HepG2 (cell line): ENCODE results near the gene PUM1. TPM values are rescaled to one million over a fixed set of nuclear protein-coding genes. Genes with fewer than 3 reads are reported as not detected.

ENCODE experiments used
- ATAC-seq: fragments of 200-7000 bp; cut with Tn5 transposase; 3 replicates; pipeline ENCODE4 v1.9.1; 2020; ENCODE audit warnings: mild to moderate bottlenecking, moderate library complexity
- BruUV-seq: library from RNA; stranded (reverse); fragments of 400-500 nt; replicated peaks from 2 replicates; lab custom pipeline; 2021; lab: Mats Ljungman, UMichigan
- CTCF ChIA-PET: fragments of 300-600 bp; formaldehyde crosslinking; extraction: SDS; loops from one replicate; lab custom pipeline; 2021; ENCODE audit warnings: low total read pairs, inconsistent platforms, low intra/inter-chr PET ratio; lab: Yijun Ruan, JAX
- POLR2A ChIA-PET: fragments of 350-600 bp; sonication (Branson Sonifier 250); formaldehyde crosslinking; loops from one replicate; lab custom pipeline; 2020; ENCODE audit warnings: antibody characterized with exemption, inconsistent platforms; lab: Yijun Ruan, JAX
- DNase-seq: peaks from one replicate; pipeline ENCODE4 v3.0.0-alpha.2; 2015; ENCODE audit warnings: low spot score
- FAIRE-seq: peaks from 3 replicates; lab custom pipeline; 2011; peaks lifted over from hg19 to GRCh38; lab: Jason Lieb, UNC
- H2AFZ ChIP-seq: one replicate; pipeline ENCODE4 v1.6.1; 2011; ENCODE audit warnings: low read length, inconsistent platforms
- H3K27ac ChIP-seq: fragments of 300-600 bp; 3 replicates; pipeline ENCODE4 v1.8.0; 2011; ENCODE audit warnings: mixed run types, mild to moderate bottlenecking, mixed read lengths, low read length, inconsistent platforms; ENCODE audit not compliant: insufficient read depth; ENCODE audit errors: extremely low read length
- H3K27me3 ChIP-seq, 2 experiments: fragments of 200-600 bp in 1 of 2; 2 replicates in 1 of 2; 3 replicates in 1 of 2; pipeline versions ENCODE4 v1.6.0 to v1.8.0; 2011; ENCODE audit warnings: low read length in 2 of 2, mild to moderate bottlenecking in 2 of 2, moderate library complexity in 2 of 2, inconsistent platforms in 1 of 2; ENCODE audit not compliant: insufficient read depth in 2 of 2, control insufficient read depth in 1 of 2
- H3K36me3 ChIP-seq, 2 experiments: fragments of 200-600 bp in 1 of 2; replicated peaks in 1 of 2; 2 replicates in 1 of 2; 3 replicates in 1 of 2; pipeline versions ENCODE4 v1.5.1 to v1.8.0; 2011; ENCODE audit warnings: low read length in 2 of 2, inconsistent platforms in 1 of 2; ENCODE audit not compliant: insufficient read depth in 2 of 2, control insufficient read depth in 1 of 2
- H3K4me1 ChIP-seq: 2 replicates; pipeline ENCODE4 v1.5.1; 2012; ENCODE audit warnings: low read length, inconsistent platforms; ENCODE audit not compliant: insufficient read depth
- H3K4me2 ChIP-seq: 2 replicates; pipeline ENCODE4 v1.6.0; 2011; ENCODE audit warnings: low read depth, low read length, inconsistent platforms
- H3K4me3 ChIP-seq, 3 experiments: fragments of 200-600 bp in 1 of 3; sonication (generic), shearing (Covaris generic) in 1 of 3; replicated peaks in 1 of 3; 2 replicates each; pipeline ENCODE4 v1.5.1; 2011 to 2016; ENCODE audit warnings: low read length in 3 of 3, inconsistent platforms in 2 of 3, low read depth in 2 of 3, mild to moderate bottlenecking in 2 of 3, control low read depth in 1 of 3, mixed read lengths in 1 of 3; ENCODE audit not compliant: insufficient read depth in 1 of 3
- H3K79me2 ChIP-seq: one replicate; pipeline ENCODE4 v1.6.1; 2011; ENCODE audit warnings: low read length, inconsistent platforms; ENCODE audit not compliant: insufficient read depth
- H3K9ac ChIP-seq: 2 replicates; pipeline ENCODE4 v1.6.0; 2011; ENCODE audit warnings: mild to moderate bottlenecking, low read depth, low read length, inconsistent platforms; ENCODE audit not compliant: insufficient read depth
- H3K9me3 ChIP-seq: 2 replicates; pipeline ENCODE4 v1.5.1; 2012; ENCODE audit warnings: mild to moderate bottlenecking, low read length
- H4K20me1 ChIP-seq: 2 replicates; pipeline ENCODE4 v1.6.0; 2011; ENCODE audit warnings: inconsistent platforms, mild to moderate bottlenecking, low read length, moderate library complexity; ENCODE audit not compliant: insufficient read depth
- CEBPB ChIP-seq: IDR thresholded peaks from 2 replicates; pipeline ENCODE4 v1.6.1; 2011; ENCODE audit warnings: low read depth, low read length, improper control_type of control experiment, borderline replicate concordance
- KMT2A ChIP-seq: sonication (generic); formaldehyde crosslinking; IDR thresholded peaks from 2 replicates; pipeline ENCODE4 v1.4.0; 2020; ENCODE audit warnings: missing genetic modification reagents
- NFKB2 ChIP-seq: sonication (generic); formaldehyde crosslinking; IDR thresholded peaks from 2 replicates; pipeline ENCODE4 v1.4.0; 2020; ENCODE audit warnings: missing genetic modification reagents, borderline replicate concordance
- RBM22 ChIP-seq: fragments of 200-400 bp; formaldehyde crosslinking; optimal IDR thresholded peaks from 2 replicates; pipeline ENCODE3; 2017; ENCODE audit warnings: mild to moderate bottlenecking, low read length, moderate library complexity
- ZNF10 ChIP-seq: sonication (generic); formaldehyde crosslinking; IDR thresholded peaks from 2 replicates; pipeline ENCODE4 v1.4.0; 2020; ENCODE audit warnings: mild to moderate bottlenecking, low read depth, missing genetic modification reagents, borderline replicate concordance
- WGBS: methylation state at CpG from one replicate; pipeline ENCODE4 v1.1.6; 2017; ENCODE audit warnings: low lambda C conversion rate; 5-methylcytosine and 5-hydroxymethylcytosine counted together
- in situ Hi-C: cut with HindIII; loops from 2 replicates; pipeline ENCODE4 v1.10.0; 2017; ENCODE audit warnings: low pct_unique_long_range_greater_than_20kb; ENCODE audit not compliant: extremely low pct_ligation_motif_present
- intact Hi-C: fragments of 100-400 bp; cut with micrococcal nuclease; formaldehyde crosslinking; loops from one replicate; pipeline ENCODE4 v1.10.0; 2022; ENCODE audit not compliant: unreplicated experiment
- polyA plus RNA-seq, 8 experiments: library from polyadenylated mRNA; depleted of rRNA in 3 of 8; stranded (reverse) in 7 of 8; unstranded in 1 of 8; fragments of >200 nt; fragmentation: Illumina TruSeq in 4 of 8; extraction: Trizol in 4 of 8; gene quantifications; 2 replicates each; pipeline versions ENCODE4 v1.2.1 to v1.2.3, GENCODE V29; 2011 to 2016; ENCODE audit warnings: low read depth in 4 of 8, missing spikeins in 1 of 8, mixed read lengths in 1 of 8; ENCODE audit not compliant: insufficient read depth in 1 of 8
- total RNA-seq, 5 experiments: library from RNA; depleted of rRNA; stranded (reverse); fragments of >200 nt; fragmentation: Illumina TruSeq; extraction: Trizol; gene quantifications; 2 replicates each; pipeline ENCODE4 v1.2.3, GENCODE V29; 2016; ENCODE audit warnings: low read depth in 1 of 5

The PUM1 gene
- total and polyA plus RNA-seq, 2 of the 13 experiments (the other 11 are each of a cell fraction or from before 2014, with no cell fraction given), result 64.7 to 91.0 TPM

DNA sequence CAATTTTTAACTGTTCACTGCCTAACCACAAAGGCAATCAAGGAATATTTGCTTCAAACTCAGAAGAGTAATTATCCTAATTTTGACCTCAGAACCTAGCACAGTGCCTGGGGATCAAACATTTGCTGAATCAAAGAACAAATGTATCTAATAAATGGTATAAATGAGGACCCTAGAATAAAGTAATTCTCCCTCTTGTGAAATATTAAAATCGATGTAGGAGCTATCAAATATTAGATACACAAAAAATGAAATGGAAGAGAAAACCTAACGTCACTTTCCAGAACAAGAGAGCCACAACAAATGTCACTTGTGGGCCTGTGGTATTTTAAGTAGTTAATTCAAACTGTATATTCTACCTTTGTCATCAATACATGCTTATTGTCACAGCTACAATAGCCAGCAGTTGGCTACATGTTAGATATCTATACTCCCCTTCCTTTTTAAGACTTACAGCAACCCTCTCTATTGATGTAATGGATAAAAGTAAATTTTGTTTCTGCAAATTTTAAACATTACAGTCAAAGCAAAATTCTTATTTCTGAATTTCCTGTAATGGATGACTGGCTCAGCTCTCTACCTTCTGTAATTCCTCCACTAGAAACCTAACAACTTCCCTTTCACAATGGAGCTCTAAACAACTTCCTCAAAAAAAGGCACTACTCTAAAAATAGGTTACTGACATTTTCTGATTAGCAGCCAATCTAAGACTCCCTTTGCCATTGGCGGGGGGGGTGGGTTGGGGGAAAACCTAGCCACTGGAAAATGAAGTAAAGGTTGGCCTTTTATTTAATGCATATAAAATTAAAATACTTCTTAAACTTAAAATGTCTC is 37.6 kb downstream of the PUM1 start:
- H2AFZ ChIP-seq, result no peak overlapping the region
- H3K4me1 ChIP-seq, result peaks cover 89% of the 10 kb centered on the region
- in situ Hi-C loops, result no loop called here
- FAIRE-seq (no peak), DNase-seq (no peak), ATAC-seq (no peak)
- H3K4me3 ChIP-seq, result no peak overlapping the region
- BruUV-seq, result no TSS peak
- peaks cover 96% of the 10 kb centered on the region for H4K20me1 ChIP-seq
- TF ChIP-seq CEBPB (peak; percentile 30; the same call in 1 of the 2 replicates), NFKB2 (CRISPR knock-in tag) (no peak)
- ChIA-PET POLR2A (no interaction called here), CTCF (no interaction called here)
- no peak overlapping the region for H3K9ac ChIP-seq
- H3K27me3 ChIP-seq, result no peaks in the 10 kb centered on the region
- H3K36me3 ChIP-seq, result peaks cover 6 to 45% of the 10 kb centered on the region in 2 experiments
- H3K4me2 ChIP-seq, result no peak overlapping the region
- H3K9me3 ChIP-seq, result no peaks in the 10 kb centered on the region
- H3K79me2 ChIP-seq, result peaks cover 92% of the 10 kb centered on the region
- intact Hi-C loops, result no loop called here
- WGBS, result 97% methylated on average over 3 of the region's 3 CpGs
- H3K27ac ChIP-seq, result no peak overlapping the region

DNA sequence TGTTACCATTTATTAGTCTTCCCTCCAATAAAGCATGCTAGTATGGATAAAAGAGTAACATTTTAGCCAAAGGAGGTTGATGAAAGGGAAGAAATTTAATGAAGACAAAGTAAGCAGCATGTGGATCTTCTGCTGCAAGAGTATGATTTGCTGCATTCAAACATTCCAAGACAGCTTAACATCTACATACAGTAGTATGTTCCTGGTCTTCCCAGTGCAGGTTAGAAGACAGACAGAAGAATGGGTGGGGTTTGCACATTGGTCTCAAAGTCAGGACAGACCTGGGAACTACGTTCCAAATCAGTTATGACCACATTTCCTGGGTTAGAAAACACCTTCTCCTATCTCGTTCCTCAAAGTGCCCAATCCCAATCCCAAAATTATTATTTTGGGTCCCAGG is 43.3 kb downstream of the PUM1 start:
- in situ Hi-C loops, result no loop called here
- H3K27me3 ChIP-seq, result no peaks in the 10 kb centered on the region
- CTCF ChIA-PET, result no interaction called here
- H3K4me1 ChIP-seq, result peaks cover 61% of the 10 kb centered on the region
- H3K27ac ChIP-seq, result no peak overlapping the region
- H4K20me1 ChIP-seq, result peaks cover 97% of the 10 kb centered on the region
- no peaks in the 10 kb centered on the region for H3K9me3 ChIP-seq
- ATAC-seq (no peak), FAIRE-seq (no peak)
- no TSS peak for BruUV-seq
- H3K79me2 ChIP-seq, result peaks cover 93% of the 10 kb centered on the region
- peak; percentile 15 for TF ChIP-seq RBM22
- TF ChIP-seq ZNF10, result no peak
- TF ChIP-seq KMT2A (CRISPR knock-in tag), result no peak
- TF ChIP-seq, all 625 proteins: peak for 1
- intact Hi-C loops, result no loop called here
- Histone ChIP-seq H3K36me3 (peaks cover 13 to 33% of the 10 kb centered on the region in 2 experiments), H2AFZ (no peak overlapping the region), H3K4me3 (no peak overlapping the region), H3K9ac (no peak overlapping the region), H3K4me2 (no peak overlapping the region)
- DNase-seq, result no peak
- POLR2A ChIA-PET, result no interaction called here
- 86% methylated on average over 2 of the region's 2 CpGs for WGBS
